GM12873 (cell line): ENCODE measurements around the gene COPE.

Experiments used
- TF ChIP-seq, protein P1 (sequence below): IDR thresholded peaks from 2 replicates; pipeline ENCODE4 v1.5.1; 2012; ENCODE audit warnings: low read depth, mild to moderate bottlenecking, moderate library complexity, low read length, control low read depth; ENCODE audit not compliant: insufficient read depth; ENCODE audit errors: missing control alignments

COPE gene

DNA sequence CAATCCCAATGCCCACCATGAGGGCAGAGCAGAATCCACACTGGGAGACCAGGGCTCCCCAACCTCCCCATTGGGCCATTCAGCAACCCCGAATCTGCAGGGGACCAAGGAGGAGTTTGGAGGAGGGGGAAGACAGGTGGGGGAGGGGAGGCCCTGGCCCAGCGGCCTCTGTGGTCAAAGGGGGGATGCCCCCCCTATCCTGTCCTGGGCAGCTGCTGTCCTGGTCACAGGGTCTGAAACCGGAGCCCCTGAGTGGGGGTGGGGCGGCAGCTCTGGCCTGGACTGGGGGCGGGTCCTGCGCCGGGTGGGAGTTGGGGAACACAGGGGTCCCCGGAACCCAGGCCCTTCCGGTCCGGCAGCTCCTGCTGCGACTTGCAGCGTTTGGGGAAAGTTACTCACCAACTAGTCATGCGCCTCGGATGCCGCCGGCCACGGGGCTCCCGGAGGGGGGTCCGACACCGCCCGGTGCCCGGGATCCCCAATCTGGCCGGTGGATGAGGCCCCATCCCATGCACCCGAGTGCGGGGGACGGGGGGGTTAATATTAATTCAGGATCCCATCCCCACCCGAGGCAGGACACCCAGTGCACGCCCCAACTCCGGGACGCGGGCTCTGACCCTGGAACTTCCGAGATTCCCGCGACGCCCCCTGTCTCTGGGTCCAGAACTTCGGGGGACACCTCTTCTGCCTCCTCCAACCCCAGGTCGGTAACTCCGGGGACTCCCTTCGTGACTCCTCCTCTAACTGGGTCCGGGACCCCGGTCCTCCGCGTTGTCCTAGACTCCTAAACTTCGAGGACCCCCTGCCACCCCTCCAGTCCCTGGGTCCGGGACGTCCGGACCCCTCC, 21.0 kb upstream of the COPE start:
- TF ChIP-seq, protein P1, sequence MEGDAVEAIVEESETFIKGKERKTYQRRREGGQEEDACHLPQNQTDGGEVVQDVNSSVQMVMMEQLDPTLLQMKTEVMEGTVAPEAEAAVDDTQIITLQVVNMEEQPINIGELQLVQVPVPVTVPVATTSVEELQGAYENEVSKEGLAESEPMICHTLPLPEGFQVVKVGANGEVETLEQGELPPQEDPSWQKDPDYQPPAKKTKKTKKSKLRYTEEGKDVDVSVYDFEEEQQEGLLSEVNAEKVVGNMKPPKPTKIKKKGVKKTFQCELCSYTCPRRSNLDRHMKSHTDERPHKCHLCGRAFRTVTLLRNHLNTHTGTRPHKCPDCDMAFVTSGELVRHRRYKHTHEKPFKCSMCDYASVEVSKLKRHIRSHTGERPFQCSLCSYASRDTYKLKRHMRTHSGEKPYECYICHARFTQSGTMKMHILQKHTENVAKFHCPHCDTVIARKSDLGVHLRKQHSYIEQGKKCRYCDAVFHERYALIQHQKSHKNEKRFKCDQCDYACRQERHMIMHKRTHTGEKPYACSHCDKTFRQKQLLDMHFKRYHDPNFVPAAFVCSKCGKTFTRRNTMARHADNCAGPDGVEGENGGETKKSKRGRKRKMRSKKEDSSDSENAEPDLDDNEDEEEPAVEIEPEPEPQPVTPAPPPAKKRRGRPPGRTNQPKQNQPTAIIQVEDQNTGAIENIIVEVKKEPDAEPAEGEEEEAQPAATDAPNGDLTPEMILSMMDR: no peak

DNA sequence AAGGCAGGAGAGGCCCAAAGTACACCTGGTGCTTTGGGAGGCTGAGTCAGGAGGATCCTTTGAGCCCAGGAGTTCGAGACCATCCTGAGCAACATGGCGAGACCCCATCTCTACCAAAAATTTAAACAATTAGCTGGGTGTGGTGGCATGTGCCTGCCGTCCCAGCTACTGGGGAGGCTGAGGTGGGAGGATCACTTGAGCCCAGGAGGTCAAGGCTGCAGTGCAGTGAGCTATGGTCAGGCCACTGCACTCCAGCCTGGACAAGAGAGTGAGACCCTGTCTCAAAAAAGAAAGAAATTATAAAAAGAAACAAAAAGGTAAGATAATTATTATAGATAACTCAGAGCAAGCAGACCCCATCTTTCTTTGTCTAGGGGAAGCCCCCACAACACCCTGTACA, 20.0 kb upstream of the COPE start:
- TF ChIP-seq, protein P1: no peak

DNA sequence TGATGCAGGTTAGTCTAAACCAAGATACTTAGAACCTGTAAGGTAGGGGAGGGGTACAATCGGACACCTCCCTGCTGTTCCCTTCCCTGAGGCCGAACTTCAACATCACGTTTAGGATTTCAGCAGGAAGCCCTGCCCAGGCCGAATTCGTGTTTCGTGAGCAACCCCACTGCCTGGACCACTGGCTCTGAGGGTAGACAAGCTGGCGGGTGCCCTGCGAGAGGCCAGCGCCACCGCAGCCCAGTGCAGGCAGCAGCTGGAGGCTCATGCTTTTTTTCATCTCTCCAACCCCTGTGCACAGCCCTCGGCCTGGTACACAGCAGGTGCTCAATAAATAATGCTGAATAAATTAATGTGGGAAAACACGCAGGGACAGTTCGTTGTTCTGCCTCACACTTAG, 14.1 kb upstream of the COPE start:
- TF ChIP-seq, protein P1: no peak

DNA sequence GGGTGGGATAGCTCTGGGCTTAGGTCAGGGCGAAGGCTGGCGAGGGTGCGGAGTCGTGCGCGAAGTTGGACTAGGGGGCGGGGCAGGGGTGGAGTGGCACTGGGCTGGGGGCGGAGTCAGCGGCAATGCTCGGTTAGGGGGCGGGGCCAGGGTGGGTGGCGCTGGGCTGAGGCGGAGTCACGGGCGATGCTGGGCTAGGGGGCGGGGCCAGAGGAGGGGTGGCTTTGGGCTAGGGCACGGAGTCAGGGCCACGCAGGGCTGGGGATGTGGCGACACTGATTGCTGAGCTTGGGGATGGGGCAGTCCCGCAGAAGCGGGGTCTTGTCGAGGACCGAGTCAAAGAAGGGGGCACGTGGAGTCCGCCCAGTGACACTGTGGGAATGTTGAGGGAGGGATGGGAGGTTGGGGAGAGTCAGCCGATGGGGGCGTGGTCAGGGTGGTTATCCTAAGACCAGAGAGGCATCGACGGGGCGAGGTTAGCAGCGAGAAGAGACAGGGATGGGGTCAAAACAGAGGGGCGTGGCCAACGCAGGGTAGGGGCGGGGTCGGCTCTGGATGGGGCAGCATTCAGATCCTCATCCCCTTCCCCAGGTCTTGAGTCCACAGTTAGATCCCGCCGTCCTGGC, 13.1 kb upstream of the COPE start:
- TF ChIP-seq, protein P1: no peak

DNA sequence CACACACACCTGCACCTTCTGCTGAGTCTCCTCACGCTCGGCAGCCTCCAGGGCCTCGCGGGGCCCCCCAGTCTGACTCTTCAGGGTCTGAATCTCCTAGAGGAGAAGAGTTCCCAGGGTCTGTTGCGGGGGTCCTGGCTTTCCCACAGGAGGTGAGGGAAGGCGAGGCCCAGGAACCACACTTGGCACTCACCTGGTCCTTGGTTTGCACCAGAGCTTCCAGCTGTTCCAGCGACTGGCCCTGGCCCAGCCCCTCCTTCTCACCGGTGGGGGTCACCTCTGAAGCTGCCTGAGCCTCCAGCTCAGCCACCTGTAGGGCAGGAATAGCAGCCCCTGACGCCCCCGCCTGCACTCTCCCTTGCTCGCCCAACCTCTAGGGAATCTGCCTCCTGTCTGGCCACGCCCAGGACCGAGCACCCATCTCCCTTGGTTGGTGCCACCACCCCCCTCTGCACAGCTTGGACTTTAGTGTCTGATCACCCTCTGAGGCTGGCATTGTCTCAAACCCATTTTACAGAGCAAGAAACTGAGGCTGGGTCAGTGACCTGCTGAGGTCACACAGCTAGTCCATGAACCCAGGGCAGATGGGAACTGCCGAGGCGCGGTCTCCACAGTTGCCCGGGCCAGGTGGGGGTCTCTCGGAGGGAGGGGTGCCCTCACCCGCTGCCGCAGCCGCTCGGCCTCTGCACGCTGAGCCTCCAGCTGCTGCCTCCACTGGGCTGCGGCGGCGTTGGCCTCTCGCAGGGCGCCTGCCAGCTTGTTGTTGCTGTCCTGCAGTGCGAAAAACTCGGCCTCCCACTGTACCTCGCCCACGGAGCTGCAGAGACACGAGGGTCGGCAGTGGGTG, 12.4 kb upstream of the COPE start:
- TF ChIP-seq, protein P1: no peak

DNA sequence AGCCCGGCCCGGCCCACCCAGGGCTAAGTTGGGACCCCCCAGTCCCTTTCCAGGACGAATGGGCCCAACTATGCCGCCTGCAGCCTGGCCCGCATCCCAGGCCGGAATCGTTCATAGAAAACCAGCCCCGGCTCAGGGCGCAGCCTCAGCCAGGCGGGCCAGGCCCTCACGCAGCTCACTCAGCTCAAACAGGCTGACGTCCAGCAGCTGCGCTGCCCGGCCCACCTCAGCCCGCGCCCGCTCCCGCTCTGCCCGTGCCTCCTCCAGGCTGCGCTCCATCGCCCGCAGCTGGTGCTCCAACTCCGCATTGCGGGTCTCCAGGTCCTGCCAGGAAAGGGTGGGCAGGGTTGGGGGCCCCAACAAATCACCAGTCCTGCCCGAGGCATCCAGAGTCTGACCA, 10.1 kb upstream of the COPE start:
- TF ChIP-seq, protein P1: no peak

DNA sequence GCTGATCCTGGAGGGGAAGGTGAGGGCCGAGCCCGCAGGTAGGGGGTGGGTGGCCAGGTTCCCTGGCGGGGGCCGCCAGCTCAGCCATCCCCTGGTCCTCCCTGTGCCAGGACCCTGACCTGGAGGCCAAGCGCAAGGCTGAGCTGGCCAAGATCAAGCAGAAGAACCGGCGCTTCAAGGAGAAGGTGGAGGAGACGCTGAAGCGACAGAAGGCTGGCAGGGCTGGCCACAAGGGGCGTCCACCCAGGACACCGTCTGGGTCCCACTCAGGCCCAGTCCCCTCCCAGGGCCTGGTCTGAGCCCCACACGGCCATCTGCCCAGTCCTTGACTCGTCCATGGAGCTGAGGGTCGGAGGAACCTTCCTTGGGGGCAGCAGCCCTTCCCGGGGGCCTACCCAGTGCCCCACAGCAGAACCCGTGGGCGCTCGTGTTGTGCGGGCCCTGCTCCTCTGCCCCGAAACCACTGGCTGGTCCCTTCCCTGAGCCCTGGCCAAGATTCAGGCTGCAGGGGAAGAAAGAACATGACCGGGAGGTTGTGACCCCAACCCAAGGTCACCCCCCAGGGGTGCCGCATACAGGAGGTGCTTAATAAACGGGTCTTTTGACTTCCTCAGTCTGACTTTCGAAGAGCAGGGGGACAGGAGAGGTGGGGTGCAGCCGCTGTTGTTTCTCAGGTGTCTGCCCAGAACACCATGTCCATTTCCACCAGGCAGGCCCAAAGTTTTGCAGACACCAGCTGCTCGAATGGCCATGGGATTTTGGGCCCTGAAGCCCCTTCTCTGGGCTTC, 9.0 kb upstream of the COPE start:
- TF ChIP-seq, protein P1: no peak
